GM19455 (cell line): Measurements from ENCODE around the gene GAS7.

Experiments used
- ATAC-seq: cut with Tn5 transposase; IDR thresholded peaks from one replicate; pipeline ENCODE4 v1.9.1; 2021; ENCODE audit not compliant: unreplicated experiment

Gene GAS7

GRCh38 chr17:10201680-10202079 is 3.3 kb upstream of the GAS7 start:
- ATAC-seq: no peak

DNA sequence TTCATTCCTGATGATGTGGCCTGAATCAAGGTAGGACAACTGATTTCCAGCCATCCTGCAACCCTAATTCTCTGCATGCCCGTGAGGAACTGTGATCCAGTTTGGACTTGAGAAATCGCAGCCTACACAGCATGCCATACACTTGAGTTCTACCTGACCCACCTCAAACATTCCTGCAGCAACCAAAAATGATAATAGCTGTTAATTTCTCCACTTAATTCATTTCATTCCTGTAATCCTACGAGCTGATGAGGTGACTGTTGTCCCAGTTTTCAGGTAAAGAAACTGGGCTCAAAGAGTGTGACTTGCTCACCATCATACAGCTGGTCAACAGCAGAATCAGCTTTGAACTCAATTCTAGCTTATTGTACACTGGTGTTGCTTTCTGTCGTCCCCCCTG is 2.2 kb upstream of the GAS7 start:
- no peak for ATAC-seq

DNA sequence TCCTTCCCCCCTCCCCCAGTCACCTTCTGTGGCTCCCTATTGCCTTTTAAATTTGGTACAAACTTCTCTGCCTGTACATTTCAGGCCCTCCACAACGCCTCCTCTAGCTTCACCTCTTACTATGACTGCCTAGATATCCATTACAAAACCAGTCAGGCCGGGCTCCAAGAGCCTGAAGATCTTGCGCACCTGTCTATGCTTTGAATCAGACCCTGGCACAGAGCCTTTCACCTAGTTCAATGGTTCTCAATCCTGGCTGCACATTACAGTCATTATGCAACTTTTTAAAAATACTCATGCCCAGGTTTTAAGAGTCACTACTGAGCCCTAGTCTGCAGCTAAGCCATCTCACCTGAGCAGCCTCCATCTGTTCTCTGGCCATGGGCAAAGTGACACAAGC is 1.6 kb upstream of the GAS7 start:
- ATAC-seq: no peak

- ATAC-seq: peak; percentile 26
Measured at GRCh38 chr17:10197721-10198508, 491 bp downstream of the GAS7 start.

GRCh38 chr17:10197362-10197720 is 1.1 kb downstream of the GAS7 start:
- no peak for ATAC-seq

GRCh38 chr17:10196941-10197340 is 1.5 kb downstream of the GAS7 start:
- no peak for ATAC-seq

GRCh38 chr17:10196384-10196895 is 2.0 kb downstream of the GAS7 start:
- ATAC-seq: no peak

DNA sequence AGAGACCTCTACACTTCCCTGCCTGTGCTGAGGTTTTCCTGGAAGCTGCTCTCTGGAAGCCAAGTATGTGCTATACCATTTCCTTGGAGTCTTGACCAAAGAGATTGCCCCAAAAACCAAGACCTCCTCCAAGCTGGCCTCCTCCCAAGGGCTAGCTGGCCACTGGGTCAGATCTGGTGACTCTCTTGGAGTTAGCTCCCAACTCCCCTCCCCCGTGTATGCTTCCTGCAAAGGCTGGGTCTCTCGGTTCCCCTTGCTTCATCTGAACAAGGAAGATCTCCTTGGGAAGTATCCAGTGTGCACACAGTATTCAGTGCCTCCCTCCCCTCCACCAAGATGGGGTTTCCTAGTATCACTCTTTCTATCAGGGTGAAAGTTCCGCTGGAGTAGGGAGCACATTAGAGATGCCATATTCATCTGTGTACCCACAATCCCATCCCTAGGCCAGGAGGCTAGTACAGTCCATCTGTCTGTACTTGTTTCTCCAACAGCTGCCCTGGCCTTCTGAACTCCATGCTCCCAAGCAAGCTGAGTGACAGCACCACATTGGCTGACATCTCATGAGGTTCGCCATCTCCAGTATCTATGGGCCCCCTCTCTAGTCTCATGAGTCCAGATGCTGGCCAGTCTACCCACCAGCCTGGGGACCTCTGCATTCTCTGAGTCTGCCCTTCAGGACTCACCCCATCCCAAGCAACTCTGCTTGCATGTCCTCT is 3.2 kb downstream of the GAS7 start:
- ATAC-seq: no peak

GRCh38 chr17:10193632-10194031 is 4.8 kb downstream of the GAS7 start:
- ATAC-seq: no peak

DNA sequence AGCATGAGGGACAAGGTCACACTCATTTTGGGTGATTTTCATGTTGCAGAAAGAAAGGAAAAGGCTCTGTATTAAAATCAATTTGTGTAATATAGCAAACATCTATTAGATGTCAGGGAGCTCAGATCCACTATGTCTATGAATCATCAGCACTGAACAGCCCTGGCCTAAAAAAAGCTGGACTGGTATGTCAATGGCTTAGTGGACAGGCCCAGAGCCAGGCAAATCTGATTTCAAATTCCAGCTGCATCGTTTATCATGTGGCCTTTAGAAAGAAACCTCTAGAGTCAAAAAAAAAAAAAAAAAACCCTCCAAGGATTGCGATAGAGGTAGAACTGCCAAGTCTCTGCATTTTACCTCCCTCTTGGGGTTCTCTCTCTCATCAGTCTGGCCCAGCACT is 5.4 kb downstream of the GAS7 start:
- no peak for ATAC-seq

GRCh38 chr17:10192461-10192860 is 5.9 kb downstream of the GAS7 start:
- no peak for ATAC-seq

- ATAC-seq: no peak
Measured at GRCh38 chr17:10187456-10187855, 10.9 kb downstream of the GAS7 start.

DNA sequence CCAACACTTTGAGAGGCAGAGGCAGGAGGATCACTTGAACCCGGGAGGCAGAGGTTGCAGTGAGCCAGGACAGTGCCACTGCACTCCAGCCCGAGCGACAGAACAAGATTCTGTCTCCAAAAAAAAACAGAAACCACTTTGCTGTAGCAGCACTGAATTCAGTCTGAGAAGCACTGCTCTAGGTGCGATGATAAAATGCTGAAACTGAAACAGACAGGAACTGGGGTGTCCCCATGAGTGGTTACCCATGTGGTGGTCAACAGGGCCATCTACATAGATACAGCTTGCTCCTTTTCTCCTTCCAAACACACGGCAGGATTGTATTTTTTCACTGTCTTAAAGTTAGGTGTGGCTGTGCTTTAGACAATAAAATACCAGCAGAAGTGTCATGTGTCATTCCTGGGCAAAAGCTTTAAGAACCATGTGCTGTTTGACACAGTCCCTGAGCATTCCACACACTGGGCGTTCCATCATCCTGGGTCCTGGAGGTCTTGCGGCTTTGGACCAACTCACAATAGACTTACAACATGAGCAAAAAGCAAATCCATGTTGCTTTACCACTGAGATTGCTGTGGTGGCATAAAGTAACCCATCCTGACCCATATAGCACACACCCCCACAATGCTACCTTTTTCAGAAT is 11.5 kb downstream of the GAS7 start:
- ATAC-seq: no peak

GRCh38 chr17:10183931-10184930 is 14.2 kb downstream of the GAS7 start:
- ATAC-seq: no peak

DNA sequence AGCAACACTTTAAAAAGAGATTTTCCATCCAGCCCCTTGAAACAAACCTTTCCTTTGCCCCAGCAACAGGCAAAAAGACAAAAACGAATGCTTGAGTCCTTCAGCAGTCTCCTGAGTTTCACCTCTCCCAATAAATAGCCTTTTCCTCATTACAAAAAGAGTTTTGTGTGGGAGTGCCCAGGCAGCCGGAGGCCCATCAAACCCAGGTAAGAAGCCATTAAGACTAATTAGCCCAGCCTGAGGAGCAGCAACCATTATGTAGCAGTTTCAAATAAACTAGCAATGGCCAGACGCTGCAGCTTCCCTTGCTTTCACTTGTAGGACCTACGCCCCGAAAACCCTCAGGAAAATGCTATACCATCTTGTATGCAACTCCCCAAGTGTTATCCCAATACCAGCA is 15.6 kb downstream of the GAS7 start:
- ATAC-seq: no peak

DNA sequence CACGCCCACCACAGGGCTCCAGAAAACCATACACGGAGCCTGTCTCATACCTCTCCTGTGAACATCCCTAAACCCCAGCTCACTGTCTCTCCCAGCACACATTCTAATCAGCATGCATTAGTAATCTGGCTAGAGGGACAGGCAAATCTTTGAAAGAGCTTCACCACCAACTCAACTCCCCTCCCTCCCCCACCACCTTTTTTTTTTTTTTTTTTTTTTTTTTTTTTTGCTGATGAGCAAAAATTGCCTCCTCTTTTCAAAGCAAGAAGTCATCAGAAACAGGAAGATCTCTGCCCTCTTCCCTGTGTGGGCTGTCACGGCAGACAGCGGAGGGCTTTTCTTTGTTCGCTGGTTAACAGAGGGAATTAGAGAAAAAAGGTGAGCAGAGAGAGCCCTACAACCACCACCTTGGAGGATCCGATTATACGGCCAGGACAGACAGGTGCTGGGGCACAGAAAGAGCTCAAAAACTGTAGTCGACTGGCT is 19.9 kb downstream of the GAS7 start:
- no peak for ATAC-seq

- no peak for ATAC-seq
Measured at GRCh38 chr17:10177913-10178505, 20.4 kb downstream of the GAS7 start.

DNA sequence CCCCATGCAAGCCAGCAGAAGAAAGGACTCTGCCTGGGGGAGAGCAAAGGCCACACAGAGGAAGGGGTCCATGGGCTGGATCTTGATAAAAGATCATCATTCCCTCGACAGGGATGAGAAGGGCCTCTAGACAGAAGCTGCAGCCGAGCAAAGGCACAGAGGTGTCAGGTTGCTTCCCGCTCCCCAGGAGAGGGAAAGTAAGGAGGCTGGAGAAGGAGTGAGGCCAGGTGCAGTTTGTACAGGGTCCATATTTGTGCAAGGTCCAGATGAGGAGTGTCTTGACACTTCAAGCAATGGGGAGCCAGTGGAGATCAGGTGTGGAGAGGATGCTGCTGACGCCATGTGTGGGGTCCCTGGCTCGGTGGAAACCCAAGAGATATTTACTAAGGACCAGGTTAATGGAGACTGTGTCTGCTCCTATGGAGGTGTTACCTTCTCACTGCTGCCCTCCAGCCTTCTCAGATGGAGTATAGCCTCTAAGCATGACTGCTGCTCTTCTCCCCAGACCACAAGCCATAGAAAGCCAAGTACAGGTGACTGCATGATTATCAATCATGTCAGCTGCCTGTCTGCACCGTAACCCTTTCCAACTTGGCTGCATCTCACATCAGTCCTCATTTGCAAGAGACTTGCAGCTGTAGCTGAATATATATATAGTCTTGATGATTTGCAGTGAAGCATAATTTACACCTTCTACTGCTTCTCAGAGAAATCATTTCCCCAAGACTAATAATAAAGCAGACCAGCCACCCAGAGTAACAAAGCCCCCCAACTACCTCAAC is 21.1 kb downstream of the GAS7 start:
- no peak for ATAC-seq

DNA sequence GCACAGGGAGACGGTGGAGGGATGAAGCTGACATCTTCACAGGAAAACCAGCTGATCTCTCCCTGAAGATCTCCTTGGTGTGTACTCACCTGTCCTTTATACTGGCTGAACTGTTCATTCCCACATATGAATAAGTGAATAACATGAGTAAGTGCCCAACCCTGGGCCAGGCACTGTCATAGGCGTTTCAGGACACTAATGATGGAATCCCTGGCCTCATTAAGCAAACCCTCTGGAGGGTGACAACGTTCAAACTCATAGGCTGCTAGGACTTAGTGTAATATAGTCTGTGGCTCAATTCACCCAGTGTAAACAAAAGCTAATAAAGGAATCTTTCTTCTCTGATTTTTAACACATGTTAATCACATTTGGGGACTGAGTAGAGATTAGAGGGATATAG is 24.5 kb downstream of the GAS7 start:
- ATAC-seq: no peak
